ENCODE data around the gene FOXP1. TPM values are rescaled to one million over a fixed set of nuclear protein-coding genes. Genes with fewer than 3 reads are reported as not detected.

FOXP1 gene
- total RNA-seq, 1 experiment from 2014 or later, result 334 TPM

- peaks cover 77% of the 10 kb centered on the region for H3K4me1 ChIP-seq (ENCODE audit: low read length)
- no peaks in the 10 kb centered on the region for H3K9me3 ChIP-seq (ENCODE audit: low read length)
- no peak overlapping the region for H3K4me2 ChIP-seq (ENCODE audit: low read depth, low read length, poor library complexity, severe bottlenecking)
- peaks cover 16% of the 10 kb centered on the region; the same call in 1 of the 2 replicates for H3K36me3 ChIP-seq (ENCODE audit: insufficient read depth, low read length)
- H4K20me1 ChIP-seq (ENCODE audit: insufficient read depth, low read depth, low read length), result peaks cover 7% of the 10 kb centered on the region; the same call in 1 of the 2 replicates
- H3K79me2 ChIP-seq (ENCODE audit: low read length), result peaks cover 95% of the 10 kb centered on the region
- no peak for DNase-seq
- no peaks in the 10 kb centered on the region for H3K27me3 ChIP-seq (ENCODE audit: low read length)
- H3K4me3 ChIP-seq (ENCODE audit: low read length), result no peak overlapping the region
- H2AFZ ChIP-seq (ENCODE audit: low read length), result no peak overlapping the region
- no peaks in the 10 kb centered on the region for H3K9me2 ChIP-seq (replicated peaks; ENCODE audit: insufficient read depth, low read length)
- no peak overlapping the region for H3K9ac ChIP-seq (ENCODE audit: low read length)
- H3K27ac ChIP-seq (ENCODE audit: low read length), result peak overlapping the region; percentile 31; the same call in 1 of the 2 replicates
Measured at GRCh38 chr3:71217640-71218222, 365.8 kb downstream of the FOXP1 start.

- no peak overlapping the region for H3K9ac ChIP-seq (ENCODE audit: low read length)
- H3K4me1 ChIP-seq (ENCODE audit: low read length), result peaks cover 83% of the 10 kb centered on the region
- H3K9me3 ChIP-seq (ENCODE audit: low read length), result no peaks in the 10 kb centered on the region
- H3K79me2 ChIP-seq (ENCODE audit: low read length), result peaks cover 97% of the 10 kb centered on the region
- H3K36me3 ChIP-seq (ENCODE audit: insufficient read depth, low read length), result peaks cover 20% of the 10 kb centered on the region; the same call in 1 of the 2 replicates
- H2AFZ ChIP-seq (ENCODE audit: low read length), result no peak overlapping the region
- H3K4me2 ChIP-seq (ENCODE audit: low read depth, low read length, poor library complexity, severe bottlenecking), result peak overlapping the region; percentile 25
- H3K9me2 ChIP-seq (replicated peaks; ENCODE audit: insufficient read depth, low read length), result no peaks in the 10 kb centered on the region
- H3K4me3 ChIP-seq (ENCODE audit: low read length), result no peak overlapping the region
- no peaks in the 10 kb centered on the region for H3K27me3 ChIP-seq (ENCODE audit: low read length)
- no peak for DNase-seq
- peak overlapping the region; percentile 63 for H3K27ac ChIP-seq (ENCODE audit: low read length)
- peaks cover 7% of the 10 kb centered on the region; the same call in 1 of the 2 replicates for H4K20me1 ChIP-seq (ENCODE audit: insufficient read depth, low read depth, low read length)
Measured at GRCh38 chr3:71215351-71215750, 368.2 kb downstream of the FOXP1 start.

GRCh38 chr3:71214797-71215196 lies 368.7 kb downstream of the FOXP1 start:
- Histone ChIP-seq H2AFZ (ENCODE audit: low read length) (no peak overlapping the region), H3K36me3 (ENCODE audit: insufficient read depth, low read length) (peaks cover 16% of the 10 kb centered on the region; the same call in 1 of the 2 replicates), H3K9me2 (replicated peaks; ENCODE audit: insufficient read depth, low read length) (no peaks in the 10 kb centered on the region), H3K27me3 (ENCODE audit: low read length) (no peaks in the 10 kb centered on the region), H3K4me3 (ENCODE audit: low read length) (no peak overlapping the region), H3K4me1 (ENCODE audit: low read length) (peaks cover 83% of the 10 kb centered on the region), H3K79me2 (ENCODE audit: low read length) (peaks cover 97% of the 10 kb centered on the region), H3K9ac (ENCODE audit: low read length) (no peak overlapping the region), H4K20me1 (ENCODE audit: insufficient read depth, low read depth, low read length) (peaks cover 2% of the 10 kb centered on the region; the same call in 1 of the 2 replicates), H3K4me2 (ENCODE audit: low read depth, low read length, poor library complexity, severe bottlenecking) (peak overlapping the region; percentile 25), H3K9me3 (ENCODE audit: low read length) (no peaks in the 10 kb centered on the region), H3K27ac (ENCODE audit: low read length) (peak overlapping the region; percentile 63)
- peak; percentile 60 for DNase-seq

GRCh38 chr3:71214016-71214415 lies 369.5 kb downstream of the FOXP1 start:
- no peak overlapping the region for H3K4me2 ChIP-seq (ENCODE audit: low read depth, low read length, poor library complexity, severe bottlenecking)
- H3K4me3 ChIP-seq (ENCODE audit: low read length), result no peak overlapping the region
- H4K20me1 ChIP-seq (ENCODE audit: insufficient read depth, low read depth, low read length), result no peaks in the 10 kb centered on the region; the same call in 1 of the 2 replicates
- H3K9ac ChIP-seq (ENCODE audit: low read length), result no peak overlapping the region
- peaks cover 97% of the 10 kb centered on the region for H3K79me2 ChIP-seq (ENCODE audit: low read length)
- peaks cover 9% of the 10 kb centered on the region; the same call in 1 of the 2 replicates for H3K36me3 ChIP-seq (ENCODE audit: insufficient read depth, low read length)
- H2AFZ ChIP-seq (ENCODE audit: low read length), result no peak overlapping the region
- DNase-seq, result no peak
- H3K9me3 ChIP-seq (ENCODE audit: low read length), result no peaks in the 10 kb centered on the region
- no peaks in the 10 kb centered on the region for H3K27me3 ChIP-seq (ENCODE audit: low read length)
- peak overlapping the region; percentile 63 for H3K27ac ChIP-seq (ENCODE audit: low read length)
- H3K4me1 ChIP-seq (ENCODE audit: low read length), result peaks cover 82% of the 10 kb centered on the region
- no peaks in the 10 kb centered on the region for H3K9me2 ChIP-seq (replicated peaks; ENCODE audit: insufficient read depth, low read length)

GRCh38 chr3:71211083-71211482 lies 372.4 kb downstream of the FOXP1 start:
- no peak overlapping the region for H2AFZ ChIP-seq (ENCODE audit: low read length)
- peaks cover 16% of the 10 kb centered on the region; the same call in 1 of the 2 replicates for H3K36me3 ChIP-seq (ENCODE audit: insufficient read depth, low read length)
- no peak for DNase-seq
- peaks cover 9% of the 10 kb centered on the region; the same call in 1 of the 2 replicates for H4K20me1 ChIP-seq (ENCODE audit: insufficient read depth, low read depth, low read length)
- no peak overlapping the region for H3K4me2 ChIP-seq (ENCODE audit: low read depth, low read length, poor library complexity, severe bottlenecking)
- no peak overlapping the region for H3K9ac ChIP-seq (ENCODE audit: low read length)
- peaks cover 99% of the 10 kb centered on the region for H3K79me2 ChIP-seq (ENCODE audit: low read length)
- H3K9me2 ChIP-seq (replicated peaks; ENCODE audit: insufficient read depth, low read length), result no peaks in the 10 kb centered on the region
- peak overlapping the region; percentile 5; the same call in 1 of the 2 replicates for H3K27ac ChIP-seq (ENCODE audit: low read length)
- H3K4me1 ChIP-seq (ENCODE audit: low read length), result peaks cover 69% of the 10 kb centered on the region
- H3K4me3 ChIP-seq (ENCODE audit: low read length), result no peak overlapping the region
- H3K27me3 ChIP-seq (ENCODE audit: low read length), result no peaks in the 10 kb centered on the region
- H3K9me3 ChIP-seq (ENCODE audit: low read length), result no peaks in the 10 kb centered on the region

GRCh38 chr3:71210257-71211007 lies 373.1 kb downstream of the FOXP1 start:
- Histone ChIP-seq H3K4me3 (ENCODE audit: low read length) (no peak overlapping the region), H3K4me2 (ENCODE audit: low read depth, low read length, poor library complexity, severe bottlenecking) (no peak overlapping the region), H3K79me2 (ENCODE audit: low read length) (peaks cover 99% of the 10 kb centered on the region), H3K9me3 (ENCODE audit: low read length) (no peaks in the 10 kb centered on the region), H3K27me3 (ENCODE audit: low read length) (no peaks in the 10 kb centered on the region), H3K27ac (ENCODE audit: low read length) (peak overlapping the region; percentile 5; the same call in 1 of the 2 replicates), H3K36me3 (ENCODE audit: insufficient read depth, low read length) (peaks cover 16% of the 10 kb centered on the region; the same call in 1 of the 2 replicates), H4K20me1 (ENCODE audit: insufficient read depth, low read depth, low read length) (peaks cover 9% of the 10 kb centered on the region; the same call in 1 of the 2 replicates), H3K9ac (ENCODE audit: low read length) (no peak overlapping the region), H3K4me1 (ENCODE audit: low read length) (peaks cover 67% of the 10 kb centered on the region), H2AFZ (ENCODE audit: low read length) (no peak overlapping the region), H3K9me2 (replicated peaks; ENCODE audit: insufficient read depth, low read length) (no peaks in the 10 kb centered on the region)
- no peak for DNase-seq

- Histone ChIP-seq H2AFZ (ENCODE audit: low read length) (no peak overlapping the region), H3K9ac (ENCODE audit: low read length) (no peak overlapping the region), H3K9me2 (replicated peaks; ENCODE audit: insufficient read depth, low read length) (no peaks in the 10 kb centered on the region), H3K36me3 (ENCODE audit: insufficient read depth, low read length) (peaks cover 11% of the 10 kb centered on the region; the same call in 1 of the 2 replicates), H3K27ac (ENCODE audit: low read length) (no peak overlapping the region; the same call in 1 of the 2 replicates), H3K9me3 (ENCODE audit: low read length) (no peaks in the 10 kb centered on the region), H3K4me1 (ENCODE audit: low read length) (peaks cover 68% of the 10 kb centered on the region), H3K4me3 (ENCODE audit: low read length) (no peak overlapping the region), H3K79me2 (ENCODE audit: low read length) (peaks cover 100% of the 10 kb centered on the region), H3K4me2 (ENCODE audit: low read depth, low read length, poor library complexity, severe bottlenecking) (no peak overlapping the region), H4K20me1 (ENCODE audit: insufficient read depth, low read depth, low read length) (peaks cover 9% of the 10 kb centered on the region; the same call in 1 of the 2 replicates), H3K27me3 (ENCODE audit: low read length) (no peaks in the 10 kb centered on the region)
- no peak for DNase-seq
Measured at GRCh38 chr3:71208211-71209095, 375.1 kb downstream of the FOXP1 start.
